Jurkat, Clone E6-1 (cell line): ENCODE results near the gene SPP1.
"Not testable (repeated sequence)": the region's sequence is repeated elsewhere in the genome, so short reads cannot be mapped to it uniquely, and the experiment has no call there.

ENCODE experiments used
- DNase-seq: peaks from one replicate; pipeline ENCODE4 v3.0.0-alpha.2; 2011; ENCODE audit warnings: low read depth, low spot score
- H3K4me3 ChIP-seq: 2 replicates; pipeline ENCODE4 v1.5.1; 2011; ENCODE audit warnings: mild to moderate bottlenecking, low read length, control low read depth, moderate library complexity

SPP1 gene

GRCh38 chr4:88012647-88013046, 37.1 kb downstream of the SPP1 start:
- no peak overlapping the region for H3K4me3 ChIP-seq
- no peak for DNase-seq

- DNase-seq = no peak
Measured at GRCh38 chr4:88014386-88014905, 38.9 kb downstream of the SPP1 start.

GRCh38 chr4:88015659-88016295, 40.3 kb downstream of the SPP1 start:
- no peak for DNase-seq
- no peak overlapping the region for H3K4me3 ChIP-seq

More at GRCh38 chr4:88014386-88014905, 38.9 kb downstream of the SPP1 start:
- H3K4me3 ChIP-seq = no peak overlapping the region

GRCh38 chr4:88017516-88018297, 42.2 kb downstream of the SPP1 start:
- DNase-seq = no peak
- H3K4me3 ChIP-seq = no peak overlapping the region

- H3K4me3 ChIP-seq = no peak overlapping the region
- DNase-seq = no peak
Measured at GRCh38 chr4:88018466-88018865, 43.0 kb downstream of the SPP1 start.

GRCh38 chr4:88021824-88022223, 46.3 kb downstream of the SPP1 start:
- DNase-seq = no peak
- H3K4me3 ChIP-seq = no peak overlapping the region

- no peak overlapping the region for H3K4me3 ChIP-seq
- no peak for DNase-seq
Measured at GRCh38 chr4:88022289-88022688, 46.8 kb downstream of the SPP1 start.

- not testable (repeated sequence) for DNase-seq, H3K4me3 ChIP-seq
Measured at GRCh38 chr4:88025868-88026661, 50.6 kb downstream of the SPP1 start.

GRCh38 chr4:88027611-88028608, 52.4 kb downstream of the SPP1 start:
- H3K4me3 ChIP-seq = no peak overlapping the region
- no peak for DNase-seq

GRCh38 chr4:88028946-88029345, 53.4 kb downstream of the SPP1 start:
- H3K4me3 ChIP-seq = no peak overlapping the region
- no peak for DNase-seq

- no peak for DNase-seq
Measured at GRCh38 chr4:88029556-88029955, 54.0 kb downstream of the SPP1 start.

GRCh38 chr4:88030565-88031310, 55.2 kb downstream of the SPP1 start:
- no peak for DNase-seq
- no peak overlapping the region for H3K4me3 ChIP-seq

More at GRCh38 chr4:88029556-88029955, 54.0 kb downstream of the SPP1 start:
- no peak overlapping the region for H3K4me3 ChIP-seq
